ES-I3 (cell line): Measurements from ENCODE around the gene CST8.

ENCODE experiments used
- H3K36me3 ChIP-seq: 2 replicates; pipeline ENCODE4 v1.6.1; 2013; ENCODE audit warnings: mild to moderate bottlenecking, low read length, control low read depth, moderate library complexity; ENCODE audit not compliant: insufficient read depth
- H3K4me1 ChIP-seq: 2 replicates; pipeline ENCODE4 v1.6.1; 2013; ENCODE audit warnings: mild to moderate bottlenecking, control low read depth, low read length; ENCODE audit not compliant: insufficient read depth
- H3K9ac ChIP-seq: 2 replicates; pipeline ENCODE4 v1.6.1; 2013; ENCODE audit warnings: low read depth, mild to moderate bottlenecking, low read length, moderate library complexity
- H3K9me3 ChIP-seq: 2 replicates; pipeline ENCODE4 v1.6.1; 2013; ENCODE audit warnings: mild to moderate bottlenecking, low read length, moderate library complexity; ENCODE audit not compliant: control insufficient read depth, insufficient read depth

CST8 gene

DNA sequence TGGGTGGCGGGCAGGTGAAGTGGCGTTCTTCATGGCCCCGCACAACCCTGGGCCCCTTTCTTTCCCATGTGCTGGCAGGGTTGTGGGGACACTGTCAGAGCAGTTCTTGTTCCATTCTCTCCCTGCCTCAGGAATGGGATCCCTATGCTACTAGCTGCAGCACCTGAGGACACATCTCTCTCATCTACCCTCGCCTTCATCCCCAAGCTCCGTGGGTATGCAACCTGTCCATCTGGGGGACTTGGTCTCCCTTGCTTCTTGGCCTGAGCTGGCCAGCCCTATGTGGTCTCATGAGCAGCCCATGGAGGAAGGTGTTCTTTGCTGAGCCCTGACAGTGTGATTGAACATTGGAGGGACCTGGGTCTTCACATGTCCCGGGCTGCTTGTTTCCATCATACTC lies 53.2 kb downstream of the CST8 start:
- Histone ChIP-seq H3K9ac (no peak overlapping the region), H3K4me1 (peaks cover 11% of the 10 kb centered on the region; the same call in 1 of the 2 replicates), H3K9me3 (no peaks in the 10 kb centered on the region), H3K36me3 (no peaks in the 10 kb centered on the region)
